Measurements from ENCODE around the gene ITGA3. TPM values are rescaled to one million over a fixed set of nuclear protein-coding genes. Genes with fewer than 3 reads are reported as not detected.
A peak's percentile ranks its signal among the peaks of the same experiment; 100 is the strongest.

The ITGA3 gene
- total and polyA plus RNA-seq, 2 of the 13 experiments (the other 11 are each of a cell fraction or from before 2014, with no cell fraction given) = 0.48 to 0.69 TPM

- TF ChIP-seq NFAT5 (CRISPR knock-in tag; IDR thresholded peaks at IDR 0.05) = no peak
- TF ChIP-seq ETS1 (CRISPR knock-in tag; IDR thresholded peaks at IDR 0.05) = no peak
- TF ChIP-seq FOSL2 (CRISPR knock-in tag; IDR thresholded peaks at IDR 0.05) = 0 out of 2 replicates have a peak, but pooled peaks have one; percentile 39
- no peak for TF ChIP-seq JUN (CRISPR knock-in tag; IDR thresholded peaks at IDR 0.05)
- TF ChIP-seq, protein P1, sequence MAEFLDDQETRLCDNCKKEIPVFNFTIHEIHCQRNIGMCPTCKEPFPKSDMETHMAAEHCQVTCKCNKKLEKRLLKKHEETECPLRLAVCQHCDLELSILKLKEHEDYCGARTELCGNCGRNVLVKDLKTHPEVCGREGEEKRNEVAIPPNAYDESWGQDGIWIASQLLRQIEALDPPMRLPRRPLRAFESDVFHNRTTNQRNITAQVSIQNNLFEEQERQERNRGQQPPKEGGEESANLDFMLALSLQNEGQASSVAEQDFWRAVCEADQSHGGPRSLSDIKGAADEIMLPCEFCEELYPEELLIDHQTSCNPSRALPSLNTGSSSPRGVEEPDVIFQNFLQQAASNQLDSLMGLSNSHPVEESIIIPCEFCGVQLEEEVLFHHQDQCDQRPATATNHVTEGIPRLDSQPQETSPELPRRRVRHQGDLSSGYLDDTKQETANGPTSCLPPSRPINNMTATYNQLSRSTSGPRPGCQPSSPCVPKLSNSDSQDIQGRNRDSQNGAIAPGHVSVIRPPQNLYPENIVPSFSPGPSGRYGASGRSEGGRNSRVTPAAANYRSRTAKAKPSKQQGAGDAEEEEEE (CRISPR knock-in tag; IDR thresholded peaks at IDR 0.05; ENCODE audit: borderline replicate concordance) = no peak
- TF ChIP-seq ZNF430 (CRISPR knock-in tag; IDR thresholded peaks at IDR 0.05) = no peak
- TF ChIP-seq NFIB (CRISPR knock-in tag; IDR thresholded peaks at IDR 0.05; ENCODE audit: borderline replicate concordance) = no peak
- TF ChIP-seq JUND (CRISPR knock-in tag; IDR thresholded peaks at IDR 0.05) = 0 out of 2 replicates have a peak, but pooled peaks have one; percentile 11
- TF ChIP-seq ZNF713 (CRISPR knock-in tag; IDR thresholded peaks at IDR 0.05) = no peak
- TF ChIP-seq POLR2AphosphoS5 (IDR thresholded peaks at IDR 0.05; ENCODE audit: low read depth, low read length) = no peak
- no peak for TF ChIP-seq CEBPG (CRISPR knock-in tag; IDR thresholded peaks at IDR 0.05)
- TF ChIP-seq HNRNPLL (IDR thresholded peaks at IDR 0.05; ENCODE audit: low read depth, low read length, poor library complexity, severe bottlenecking) = peak; percentile 66
- TF ChIP-seq ZNF777 (CRISPR knock-in tag; IDR thresholded peaks at IDR 0.05) = no peak
- TF ChIP-seq IKZF1 (IDR thresholded peaks at IDR 0.05) = no peak
- no peak for TF ChIP-seq JARID2 (CRISPR knock-in tag; IDR thresholded peaks at IDR 0.05; ENCODE audit: insufficient replicate concordance)
- no peak for TF ChIP-seq HOXD1 (CRISPR knock-in tag; IDR thresholded peaks at IDR 0.05)
- no peak for TF ChIP-seq DMAP1 (CRISPR knock-in tag; IDR thresholded peaks at IDR 0.05)
- TF ChIP-seq CENPT (CRISPR knock-in tag; IDR thresholded peaks at IDR 0.05; ENCODE audit: low read depth) = 0 out of 2 replicates have a peak, but pooled peaks have one; percentile 65
Observed at GRCh38 chr17:50079334-50080095, 23.6 kb downstream of the ITGA3 start (continued).
